SH-SY5Y (cell line): ENCODE results near the gene FLNB.

Experiments
- GATA2 ChIP-seq: IDR thresholded peaks from 2 replicates; pipeline ENCODE4 v1.6.1; 2011; ENCODE audit warnings: mild to moderate bottlenecking, low read depth, low read length
- GATA3 ChIP-seq: IDR thresholded peaks from 2 replicates; pipeline ENCODE4 v1.6.1; 2011; ENCODE audit warnings: low read depth, mild to moderate bottlenecking, low read length, moderate library complexity

The FLNB gene

GRCh38 chr3:58218904-58219303 is 210.7 kb downstream of the FLNB start:
- TF ChIP-seq GATA2 (no peak), GATA3 (no peak)
